Measurements from ENCODE around the gene VPS13D. TPM values are rescaled to one million over a fixed set of nuclear protein-coding genes. Genes with fewer than 3 reads are reported as not detected.
"Not testable (repeated sequence)": the region's sequence is repeated elsewhere in the genome, so short reads cannot be mapped to it uniquely, and the experiment has no call there.

Gene VPS13D
- total RNA-seq, 2 experiments from 2014 or later, result 32.5 to 39.9 TPM

DNA sequence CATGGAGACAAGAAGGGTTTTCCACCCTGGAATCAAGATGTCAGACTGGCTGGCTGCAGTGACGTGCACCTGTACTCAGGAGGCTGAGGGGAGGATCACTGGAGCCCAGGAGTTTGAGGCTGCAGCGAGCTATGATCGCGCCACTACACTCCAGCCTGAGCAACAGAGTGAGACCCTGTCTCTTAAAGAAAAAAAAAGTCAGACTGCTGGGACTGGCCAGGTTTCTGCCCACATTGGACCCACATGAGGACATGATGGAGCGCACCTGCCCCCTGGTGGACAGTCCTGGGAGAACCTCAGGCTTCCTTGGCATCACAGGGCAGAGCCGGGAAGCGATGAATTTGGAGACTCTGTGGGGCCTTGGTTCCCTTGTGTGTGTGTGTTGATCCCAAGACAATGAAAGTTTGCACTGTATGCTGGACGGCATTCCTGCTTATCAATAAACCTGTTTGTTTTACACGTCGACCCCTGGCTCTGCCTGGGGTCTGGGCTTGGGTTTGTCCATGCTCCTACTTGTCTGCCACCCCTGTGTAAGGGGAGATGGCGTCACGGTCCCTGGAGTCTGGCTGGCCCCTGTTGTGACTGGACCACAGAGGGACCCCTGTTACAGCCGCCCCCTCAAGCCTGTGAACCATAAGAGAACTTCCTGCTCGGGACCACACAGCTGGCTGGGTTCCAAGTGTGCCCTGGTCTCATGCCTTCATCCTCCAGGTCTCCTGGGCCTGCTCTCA is 20.9 kb upstream of the VPS13D start:
- H3K4me3 Mint-ChIP-seq, result no peak overlapping the region
- POLR2A ChIA-PET, result interaction anchor here (2.0 kb wide), 1 partner anchor 84 kb away, joined by 8 read pairs; no protein-coding TSS in a partner anchor

GRCh38 chr1:12209495-12209832 is 20.4 kb upstream of the VPS13D start:
- ChIA-PET CTCF (interaction anchor here (0.8 to 13.5 kb wide), 10 partner anchors 9 to 121 kb away, joined by 3 to 369 read pairs (median 6); no protein-coding TSS in a partner anchor), POLR2A (interaction anchor here (1.9 to 2.0 kb wide), 3 partner anchors 59 to 301 kb away, joined by 6 to 9 read pairs (median 8); no protein-coding TSS in a partner anchor)
- DNase-seq (no peak), ATAC-seq (no peak)
- Mint-ChIP-seq H3K4me3 (no peak overlapping the region), H3K9me3 (ENCODE audit: insufficient read depth) (no peaks in the 10 kb centered on the region), H3K27ac (peak overlapping the region; percentile 78), H3K27me3 (ENCODE audit: low read depth) (peaks cover 2% of the 10 kb centered on the region), H3K4me1 (ENCODE audit: low read depth) (peaks cover 57% of the 10 kb centered on the region), H3K36me3 (ENCODE audit: low read depth) (peaks cover 44% of the 10 kb centered on the region)

More for the DNA sequence above, 20.9 kb upstream of the VPS13D start:
- Mint-ChIP-seq H3K4me1 (ENCODE audit: low read depth) (peaks cover 63% of the 10 kb centered on the region), H3K27me3 (ENCODE audit: low read depth) (peaks cover 2% of the 10 kb centered on the region), H3K27ac (peak overlapping the region; percentile 78), H3K9me3 (ENCODE audit: insufficient read depth) (no peaks in the 10 kb centered on the region), H3K36me3 (ENCODE audit: low read depth) (peaks cover 49% of the 10 kb centered on the region)
- ATAC-seq (peak; percentile 76), DNase-seq (peak; percentile 88)
- CTCF ChIA-PET, result interaction anchor here (0.6 to 13.5 kb wide), 12 partner anchors 9 to 95 kb away, joined by 3 to 369 read pairs (median 4); no protein-coding TSS in a partner anchor

DNA sequence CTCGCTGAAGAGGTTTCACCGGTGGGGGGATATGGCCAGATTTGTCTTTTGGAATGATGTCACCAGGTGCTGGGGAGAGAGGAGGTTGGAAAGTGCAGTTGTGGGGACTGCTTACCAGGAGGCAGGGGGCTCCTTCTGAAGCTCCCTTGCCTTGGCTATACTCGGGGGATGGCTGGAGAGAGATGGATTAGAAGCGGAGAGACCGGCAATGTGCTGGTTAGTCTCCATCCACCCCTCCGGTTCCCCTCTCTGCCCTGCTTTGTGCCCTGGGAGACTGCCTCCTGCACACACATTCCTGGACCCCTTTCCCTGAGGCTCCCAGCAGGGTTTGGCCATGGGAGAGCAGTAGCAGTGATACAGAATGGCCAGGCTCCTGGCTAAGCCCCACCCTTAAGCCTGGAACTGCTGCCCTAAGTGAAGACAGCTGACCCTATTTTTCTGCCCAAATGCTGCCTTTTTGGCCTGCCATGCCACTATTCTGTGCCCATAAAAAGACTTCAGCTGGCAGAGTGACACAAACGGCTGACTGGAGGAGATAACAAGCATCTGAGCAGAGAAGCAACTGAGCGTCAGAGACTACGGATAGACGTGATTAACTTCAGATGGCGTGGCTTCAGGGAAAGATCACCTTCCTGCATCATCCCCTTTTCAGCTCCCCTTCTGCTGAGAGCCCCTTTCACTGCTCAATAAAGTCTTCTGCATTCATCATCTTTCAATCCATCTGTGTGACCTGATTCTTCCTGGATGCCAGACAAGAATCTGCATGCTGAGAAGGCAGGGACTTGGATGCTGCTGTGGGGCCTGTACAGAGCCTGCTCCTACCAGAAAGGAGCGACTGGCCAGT is 14.5 kb upstream of the VPS13D start:
- no peaks in the 10 kb centered on the region for H3K9me3 Mint-ChIP-seq (ENCODE audit: insufficient read depth)
- CTCF ChIA-PET, result interaction anchor here (0.7 to 2.8 kb wide), 5 partner anchors 12 to 444 kb away, joined by 3 to 28 read pairs (median 3); no protein-coding TSS in a partner anchor
- no peak overlapping the region for H3K4me3 Mint-ChIP-seq
- DNase-seq, result no peak
- no peak for ATAC-seq
- H3K36me3 Mint-ChIP-seq (ENCODE audit: low read depth), result peaks cover 2% of the 10 kb centered on the region
- no peak overlapping the region for H3K27ac Mint-ChIP-seq
- peaks cover 15% of the 10 kb centered on the region for H3K4me1 Mint-ChIP-seq (ENCODE audit: low read depth)
- POLR2A ChIA-PET, result interaction anchor here (0.5 kb wide), 1 partner anchor 16 kb away, joined by 3 read pairs; no protein-coding TSS in a partner anchor
- H3K27me3 Mint-ChIP-seq (ENCODE audit: low read depth), result peaks cover 8% of the 10 kb centered on the region

DNA sequence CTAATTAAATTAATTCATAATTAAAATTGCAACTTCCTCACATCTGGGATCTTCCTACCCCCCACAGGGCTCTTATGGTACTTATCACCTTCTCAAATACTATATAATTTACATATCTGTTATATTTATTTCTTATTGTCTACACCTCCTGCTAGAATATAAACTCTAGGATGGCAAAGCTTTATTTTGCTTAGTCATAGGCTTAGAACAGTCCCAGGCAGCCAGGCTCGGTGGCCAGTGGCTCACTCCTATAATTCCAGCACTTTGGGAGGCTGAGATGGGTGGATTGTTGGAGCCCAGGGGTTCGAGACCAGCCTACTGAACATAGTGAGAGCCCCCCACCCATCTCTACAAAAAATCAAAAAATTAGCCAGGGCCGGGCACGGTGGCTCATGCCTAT is 10.0 kb upstream of the VPS13D start:
- no peak overlapping the region for H3K4me3 Mint-ChIP-seq
- H3K36me3 Mint-ChIP-seq (ENCODE audit: low read depth), result peaks cover 2% of the 10 kb centered on the region
- H3K27ac Mint-ChIP-seq, result no peak overlapping the region
- H3K4me1 Mint-ChIP-seq (ENCODE audit: low read depth), result no peaks in the 10 kb centered on the region
- H3K27me3 Mint-ChIP-seq (ENCODE audit: low read depth), result peaks cover 8% of the 10 kb centered on the region
- ChIA-PET POLR2A (no interaction called here), CTCF (interaction anchor here (1.6 to 4.8 kb wide), 2 partner anchors 9 to 95 kb away, joined by 5 to 38 read pairs; no protein-coding TSS in a partner anchor)
- peaks cover 4% of the 10 kb centered on the region for H3K9me3 Mint-ChIP-seq (ENCODE audit: insufficient read depth)
- ATAC-seq (no peak), DNase-seq (no peak)

- ATAC-seq (no peak), DNase-seq (no peak)
- Mint-ChIP-seq H3K9me3 (ENCODE audit: insufficient read depth) (peaks cover 4% of the 10 kb centered on the region), H3K27ac (no peak overlapping the region), H3K27me3 (ENCODE audit: low read depth) (peaks cover 7% of the 10 kb centered on the region), H3K36me3 (ENCODE audit: low read depth) (peaks cover 2% of the 10 kb centered on the region), H3K4me1 (ENCODE audit: low read depth) (no peaks in the 10 kb centered on the region), H3K4me3 (no peak overlapping the region)
- ChIA-PET CTCF (interaction anchor here (2.0 to 4.8 kb wide), 2 partner anchors 13 to 96 kb away, joined by 6 to 38 read pairs; no protein-coding TSS in a partner anchor), POLR2A (no interaction called here)
These were observed 8.9 kb upstream of the VPS13D start for GRCh38 chr1:12220890-12221289.

DNA sequence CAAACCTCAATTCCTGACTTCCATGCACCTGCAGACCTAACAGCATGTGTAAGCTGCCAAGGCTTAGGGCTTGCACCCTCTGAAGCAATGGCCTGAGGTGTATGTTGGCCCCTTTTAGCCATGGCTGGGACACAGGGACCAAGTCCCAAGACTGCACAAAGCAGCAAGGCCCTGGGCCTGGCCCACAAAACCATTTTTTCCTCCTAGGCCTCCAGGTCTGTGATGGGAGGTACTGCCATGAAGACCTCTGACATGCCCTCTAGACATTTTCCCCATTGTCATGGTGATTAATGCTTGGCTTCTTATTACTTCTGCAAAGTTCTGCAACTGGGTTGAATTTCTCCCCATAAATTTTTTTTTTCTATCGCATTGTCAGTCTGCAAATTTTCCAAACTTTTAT is 7.1 kb upstream of the VPS13D start:
- ATAC-seq, POLR2A ChIA-PET: not testable (repeated sequence)

GRCh38 chr1:12224092-12224491 is 5.7 kb upstream of the VPS13D start:
- DNase-seq; H3K27me3 Mint-ChIP-seq (ENCODE audit: low read depth); H3K4me1 Mint-ChIP-seq (ENCODE audit: low read depth); H3K4me3 Mint-ChIP-seq; H3K27ac Mint-ChIP-seq; ATAC-seq; H3K9me3 Mint-ChIP-seq (ENCODE audit: insufficient read depth); POLR2A ChIA-PET; H3K36me3 Mint-ChIP-seq (ENCODE audit: low read depth): not testable (repeated sequence)
- CTCF ChIA-PET, result interaction anchor here (1.4 to 1.7 kb wide), 2 partner anchors 99 to 106 kb away, joined by 3 to 5 read pairs; no protein-coding TSS in a partner anchor

More for the DNA sequence above, 7.1 kb upstream of the VPS13D start:
- H3K4me1 Mint-ChIP-seq (ENCODE audit: low read depth); H3K27me3 Mint-ChIP-seq (ENCODE audit: low read depth); DNase-seq; H3K4me3 Mint-ChIP-seq; H3K9me3 Mint-ChIP-seq (ENCODE audit: insufficient read depth); H3K36me3 Mint-ChIP-seq (ENCODE audit: low read depth); H3K27ac Mint-ChIP-seq: not testable (repeated sequence)
- CTCF ChIA-PET, result interaction anchor here (2.0 kb wide), 1 partner anchor 12 kb away, joined by 6 read pairs; no protein-coding TSS in a partner anchor

GRCh38 chr1:12228979-12229378 is 851 bp upstream of the VPS13D start:
- ChIA-PET POLR2A (no interaction called here), CTCF (interaction anchor here (0.9 to 6.9 kb wide), 5 partner anchors 9 to 104 kb away, joined by 3 to 55 read pairs (median 4); no protein-coding TSS in a partner anchor)
- no peak overlapping the region for H3K27ac Mint-ChIP-seq

GRCh38 chr1:12229386-12229834 is 420 bp upstream of the VPS13D start:
- ChIA-PET CTCF (interaction anchor here (0.9 to 6.9 kb wide), 6 partner anchors 8 to 110 kb away, joined by 3 to 55 read pairs (median 4); no protein-coding TSS in a partner anchor), POLR2A (no interaction called here)
- peaks cover 3% of the 10 kb centered on the region for H3K27me3 Mint-ChIP-seq (ENCODE audit: low read depth)
- no peaks in the 10 kb centered on the region for H3K9me3 Mint-ChIP-seq (ENCODE audit: insufficient read depth)
- H3K36me3 Mint-ChIP-seq (ENCODE audit: low read depth), result peaks cover 2% of the 10 kb centered on the region
- peak overlapping the region; percentile 63 for H3K4me3 Mint-ChIP-seq
- DNase-seq (no peak), ATAC-seq (peak; percentile 9)
- H3K4me1 Mint-ChIP-seq (ENCODE audit: low read depth), result peaks cover 14% of the 10 kb centered on the region
- H3K27ac Mint-ChIP-seq, result peak overlapping the region; percentile 46

More at GRCh38 chr1:12228979-12229378, 851 bp upstream of the VPS13D start:
- ATAC-seq, result no peak
- Mint-ChIP-seq H3K27me3 (ENCODE audit: low read depth) (peaks cover 3% of the 10 kb centered on the region), H3K4me3 (peak overlapping the region; percentile 63), H3K4me1 (ENCODE audit: low read depth) (peaks cover 14% of the 10 kb centered on the region), H3K9me3 (ENCODE audit: insufficient read depth) (no peaks in the 10 kb centered on the region), H3K36me3 (ENCODE audit: low read depth) (no peaks in the 10 kb centered on the region)
- DNase-seq, result no peak

- CTCF ChIA-PET, result interaction anchor here (0.8 to 6.9 kb wide), 4 partner anchors 20 to 120 kb away, joined by 3 to 55 read pairs (median 3); no protein-coding TSS in a partner anchor
- Mint-ChIP-seq H3K27ac (peak overlapping the region; percentile 61), H3K36me3 (ENCODE audit: low read depth) (peaks cover 8% of the 10 kb centered on the region), H3K27me3 (ENCODE audit: low read depth) (peaks cover 3% of the 10 kb centered on the region), H3K4me3 (peak overlapping the region; percentile 84), H3K9me3 (ENCODE audit: insufficient read depth) (no peaks in the 10 kb centered on the region), H3K4me1 (ENCODE audit: low read depth) (peaks cover 14% of the 10 kb centered on the region)
- ATAC-seq (peak; percentile 25), DNase-seq (no peak)
- POLR2A ChIA-PET, result interaction anchor here (0.6 to 1.0 kb wide), 2 partner anchors 17 to 323 kb away, joined by 3 to 4 read pairs; no protein-coding TSS in a partner anchor
These were observed 882 bp downstream of the VPS13D start for GRCh38 chr1:12230549-12231275.

- H3K36me3 Mint-ChIP-seq (ENCODE audit: low read depth), result peaks cover 12% of the 10 kb centered on the region
- CTCF ChIA-PET, result interaction anchor here (1.5 to 6.9 kb wide), 2 partner anchors 106 to 121 kb away, joined by 3 to 55 read pairs; no protein-coding TSS in a partner anchor
These were observed 1.4 kb downstream of the VPS13D start for GRCh38 chr1:12231276-12231595.

More at GRCh38 chr1:12231276-12231595, 1.4 kb downstream of the VPS13D start:
- Mint-ChIP-seq H3K4me1 (ENCODE audit: low read depth) (peaks cover 14% of the 10 kb centered on the region), H3K27ac (no peak overlapping the region), H3K4me3 (peak overlapping the region; percentile 84), H3K9me3 (ENCODE audit: insufficient read depth) (no peaks in the 10 kb centered on the region), H3K27me3 (ENCODE audit: low read depth) (peaks cover 3% of the 10 kb centered on the region)
- ATAC-seq (no peak), DNase-seq (no peak)
- POLR2A ChIA-PET, result interaction anchor here (0.6 to 1.0 kb wide), 2 partner anchors 16 to 323 kb away, joined by 3 to 4 read pairs; no protein-coding TSS in a partner anchor
